NCI-H1694 (cell line): ENCODE measurements around the gene SCP2D1.

Source experiments
- DNase-seq: peaks from one replicate; lab custom pipeline; 2025; lab: John Stamatoyannopoulos, UW

SCP2D1 gene

GRCh38 chr20:18815194-18815942 lies 1.8 kb downstream of the SCP2D1 start:
- DNase-seq = no peak

DNA sequence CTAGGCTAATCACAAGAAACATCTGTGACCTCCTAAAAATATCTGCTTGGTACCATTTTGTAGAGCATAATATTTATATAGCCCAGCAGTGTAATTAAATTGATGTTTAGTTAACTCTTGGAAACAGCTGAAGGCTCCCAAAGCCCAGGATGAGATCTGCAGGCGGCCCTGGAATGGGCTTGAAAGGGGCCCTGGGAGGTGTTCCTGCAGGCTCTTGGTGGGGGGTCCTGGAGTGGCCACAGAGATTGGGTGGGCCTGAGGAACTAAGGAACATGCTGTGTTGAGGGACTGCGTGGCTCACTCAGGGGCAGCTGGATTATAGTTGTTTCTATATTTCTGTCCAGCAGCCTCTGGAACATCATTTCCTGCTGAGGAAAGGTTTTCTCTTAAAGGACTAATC lies 9.2 kb downstream of the SCP2D1 start:
- DNase-seq = no peak

DNA sequence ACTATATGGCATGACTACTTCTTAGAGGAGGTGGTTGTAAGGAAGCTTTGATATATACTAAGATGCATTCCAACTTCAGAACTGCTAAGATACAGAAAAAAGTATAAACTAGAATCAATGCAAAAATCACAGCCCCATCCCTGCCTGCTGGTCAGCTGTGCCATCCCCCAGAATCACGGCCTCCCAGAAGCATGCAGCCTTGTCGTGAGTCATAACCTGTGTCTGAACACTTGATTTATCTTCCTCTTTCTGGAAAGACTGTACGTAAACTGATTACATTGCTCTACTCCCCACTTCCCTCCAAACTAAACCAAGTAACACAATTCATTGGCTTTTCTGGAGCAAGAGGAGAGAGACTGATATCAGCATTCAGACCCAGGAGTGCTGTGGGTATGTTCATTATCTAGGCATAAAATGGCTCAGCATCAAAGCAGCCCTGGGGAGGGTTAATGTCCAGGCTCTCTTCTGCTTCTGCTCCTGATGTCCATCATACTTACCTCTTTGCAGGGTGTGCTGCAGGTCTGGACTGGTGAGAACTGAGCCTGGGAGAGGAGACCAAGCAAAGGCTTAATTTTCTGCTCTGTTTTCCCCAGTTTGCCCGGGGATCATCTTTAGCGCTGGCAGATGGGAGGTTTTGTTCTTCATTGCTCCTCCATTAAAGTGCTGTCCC lies 18.4 kb downstream of the SCP2D1 start:
- DNase-seq = no peak

GRCh38 chr20:18832546-18833200 lies 19.1 kb downstream of the SCP2D1 start:
- no peak for DNase-seq

DNA sequence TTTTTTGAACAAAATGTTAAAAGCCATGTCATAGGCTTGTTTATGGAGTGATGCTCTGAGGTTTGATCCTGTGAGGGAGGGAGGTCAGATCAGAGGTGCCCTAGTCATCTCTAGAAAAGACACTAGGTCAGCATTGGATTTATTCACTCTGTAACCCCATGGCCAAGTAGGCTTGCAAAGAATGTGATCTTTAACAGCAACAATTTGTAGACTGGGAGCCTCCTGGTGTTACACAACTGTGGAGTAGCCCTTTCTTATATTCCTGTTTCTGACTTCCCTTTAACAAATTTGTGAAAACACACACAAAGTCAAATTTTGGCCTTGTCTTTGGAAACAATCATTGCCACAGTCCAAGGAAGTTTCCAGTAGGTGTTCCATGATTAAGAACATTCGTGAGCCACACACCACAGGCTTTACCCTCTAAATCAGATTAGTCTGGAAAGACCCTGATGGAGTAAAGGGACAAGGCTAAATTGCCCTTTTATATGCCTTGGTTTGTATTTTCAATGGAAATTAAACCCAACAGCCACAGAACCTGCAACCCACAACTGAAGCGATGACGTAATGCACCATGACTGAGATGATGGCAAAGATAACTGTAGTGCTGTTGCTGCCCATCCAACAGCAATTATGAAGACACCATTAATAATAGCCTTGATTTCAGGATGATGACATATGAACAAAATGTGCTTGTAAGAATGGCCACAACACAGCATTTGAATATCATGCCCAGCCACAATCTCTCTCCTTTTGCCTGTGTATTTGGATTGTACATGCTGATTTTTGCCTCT lies 22.1 kb downstream of the SCP2D1 start:
- DNase-seq = no peak

GRCh38 chr20:18837718-18838117 lies 24.1 kb downstream of the SCP2D1 start:
- DNase-seq = no peak

DNA sequence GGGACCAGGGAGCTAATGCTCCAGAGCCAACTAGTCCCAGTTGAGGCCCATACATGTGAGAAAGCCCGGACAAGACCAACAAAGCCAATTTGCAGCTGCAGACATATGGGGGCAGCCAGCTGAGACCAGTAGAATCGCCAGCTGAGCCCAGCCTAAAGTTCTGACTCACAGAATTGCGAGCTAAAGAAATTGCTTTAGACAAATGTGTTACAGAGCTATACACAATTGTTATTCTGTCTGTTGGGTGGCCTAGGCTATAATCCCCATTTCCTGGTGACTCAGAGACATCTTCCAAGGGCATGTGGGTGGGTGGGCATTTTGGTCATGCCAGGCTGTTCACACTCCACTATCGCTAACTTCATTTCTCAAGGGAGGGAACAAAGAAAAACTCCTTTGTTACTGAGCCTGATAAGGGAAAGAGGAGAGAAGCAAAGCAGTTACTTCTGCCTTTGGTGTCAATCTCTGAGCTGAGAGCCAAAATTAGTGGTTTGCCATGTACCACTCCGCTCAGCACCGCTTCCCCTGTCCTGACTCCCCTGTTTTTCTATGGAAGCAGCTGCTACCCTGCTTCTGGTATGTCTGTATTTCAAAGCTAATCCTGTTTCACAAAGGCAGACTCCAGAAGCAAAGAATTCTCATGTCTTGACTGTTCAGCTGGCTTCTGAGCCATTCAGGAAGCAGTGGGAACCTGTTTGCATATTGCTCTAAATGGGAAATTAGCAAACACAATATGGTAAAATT lies 26.1 kb downstream of the SCP2D1 start:
- no peak for DNase-seq

DNA sequence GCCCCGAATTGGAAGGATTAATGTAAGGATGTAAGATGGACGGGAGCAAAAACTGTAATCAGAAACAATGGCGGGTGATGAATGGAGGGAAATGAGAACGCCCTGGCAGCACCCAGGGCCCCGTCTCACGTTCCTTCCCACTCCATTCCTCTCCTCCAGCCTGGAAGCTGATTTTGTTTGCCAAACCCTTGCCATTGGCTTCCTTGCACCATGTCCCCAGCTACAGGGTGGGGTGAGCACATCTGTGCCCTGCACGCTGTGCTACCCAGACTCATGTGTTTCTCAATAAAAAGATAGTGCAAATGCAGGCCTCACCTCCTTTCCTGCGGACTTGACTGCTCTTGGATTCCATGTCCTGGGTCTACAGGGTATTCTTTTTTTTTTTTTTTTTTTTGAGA lies 26.7 kb downstream of the SCP2D1 start:
- no peak for DNase-seq

GRCh38 chr20:18845017-18845416 lies 31.4 kb downstream of the SCP2D1 start:
- no peak for DNase-seq

DNA sequence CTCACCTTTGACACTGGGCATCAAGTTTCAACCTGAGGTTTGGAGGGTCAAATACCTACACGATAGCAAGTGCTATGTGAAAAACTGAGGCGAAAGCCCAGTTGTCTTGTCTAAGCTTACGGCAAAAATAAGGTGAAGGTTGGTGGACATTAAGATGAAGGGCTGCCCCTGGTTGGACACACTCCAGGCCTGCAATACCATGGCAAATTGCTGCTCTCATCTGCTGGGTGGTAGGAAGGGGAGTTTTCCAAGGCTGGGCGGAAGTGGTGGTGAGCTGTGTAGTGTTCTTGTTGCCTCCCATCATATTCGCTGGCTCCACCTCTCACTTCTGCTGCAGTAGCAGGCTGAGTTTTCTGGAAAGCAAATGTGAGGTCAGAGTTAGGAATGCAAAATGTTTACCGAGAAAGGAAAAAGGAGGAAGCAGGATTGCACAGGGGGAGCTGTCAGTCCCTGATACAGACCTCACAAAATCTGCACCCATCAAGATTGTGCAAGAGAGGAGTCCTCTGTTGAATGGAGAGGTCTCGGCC lies 33.7 kb downstream of the SCP2D1 start:
- no peak for DNase-seq

GRCh38 chr20:18849131-18849530 lies 35.5 kb downstream of the SCP2D1 start:
- DNase-seq = no peak

DNA sequence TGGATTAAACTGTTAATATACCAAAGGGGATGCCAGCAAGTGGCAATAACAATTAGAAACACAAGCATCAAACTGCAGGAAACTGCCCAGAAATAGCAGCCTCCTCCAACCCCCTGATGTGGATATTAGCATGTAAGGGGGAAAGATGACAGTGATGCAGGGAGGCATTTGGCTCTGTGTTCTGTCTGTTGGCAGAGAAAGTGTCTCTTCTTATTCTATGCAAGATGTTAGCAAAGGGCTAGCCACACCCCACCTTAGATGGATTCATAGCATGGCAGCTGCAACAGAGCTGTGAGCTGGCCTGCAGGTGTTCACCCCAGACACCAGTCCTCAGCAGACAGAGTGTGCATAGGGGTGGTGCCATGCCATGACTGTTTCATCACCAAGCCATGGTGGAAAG lies 38.0 kb downstream of the SCP2D1 start:
- DNase-seq = no peak

GRCh38 chr20:18852318-18852717 lies 38.7 kb downstream of the SCP2D1 start:
- no peak for DNase-seq

DNA sequence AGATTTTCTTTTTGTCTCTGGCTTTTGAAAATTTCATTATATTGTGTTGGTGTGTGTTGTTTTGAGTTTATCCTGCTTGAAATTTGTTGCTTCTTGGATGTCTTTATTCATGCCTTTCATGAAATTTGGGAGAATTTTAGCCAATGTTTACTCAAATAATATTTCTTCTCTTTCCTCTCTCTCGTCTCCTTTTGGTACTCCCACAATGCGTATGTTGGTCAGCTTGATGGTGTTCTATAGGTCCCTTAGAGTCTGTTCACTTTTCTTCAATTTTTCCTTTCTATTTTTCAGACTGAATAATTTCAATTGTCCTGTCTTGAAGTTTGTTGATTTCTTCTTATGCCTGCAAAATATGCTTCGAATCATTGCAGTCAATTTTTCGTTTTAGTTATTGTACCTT lies 39.6 kb downstream of the SCP2D1 start:
- DNase-seq = no peak

- no peak for DNase-seq
These were observed 40.5 kb downstream of the SCP2D1 start for GRCh38 chr20:18853946-18854646.

- DNase-seq = no peak
These were observed 42.3 kb downstream of the SCP2D1 start for GRCh38 chr20:18855882-18856281.

- no peak for DNase-seq
These were observed 43.3 kb downstream of the SCP2D1 start for GRCh38 chr20:18856873-18857272.

DNA sequence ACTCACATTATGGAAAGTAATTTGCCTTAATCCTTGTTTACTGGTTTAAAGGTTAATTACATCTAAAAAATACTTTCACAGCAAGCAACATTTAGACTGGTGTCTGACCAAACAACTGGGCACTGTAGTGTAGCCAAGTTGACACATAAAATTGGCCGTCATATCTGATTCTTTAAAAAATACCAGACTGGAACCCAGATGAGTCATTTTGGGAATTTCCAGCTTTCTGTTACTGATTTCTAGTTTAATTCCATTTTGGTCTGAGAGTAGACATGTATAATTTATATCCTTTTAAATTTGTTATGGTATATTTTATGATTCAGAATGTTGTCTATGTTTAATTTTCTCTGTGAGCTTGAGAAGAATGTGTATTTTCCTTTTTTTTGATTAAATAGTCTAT lies 44.1 kb downstream of the SCP2D1 start:
- DNase-seq = no peak

DNA sequence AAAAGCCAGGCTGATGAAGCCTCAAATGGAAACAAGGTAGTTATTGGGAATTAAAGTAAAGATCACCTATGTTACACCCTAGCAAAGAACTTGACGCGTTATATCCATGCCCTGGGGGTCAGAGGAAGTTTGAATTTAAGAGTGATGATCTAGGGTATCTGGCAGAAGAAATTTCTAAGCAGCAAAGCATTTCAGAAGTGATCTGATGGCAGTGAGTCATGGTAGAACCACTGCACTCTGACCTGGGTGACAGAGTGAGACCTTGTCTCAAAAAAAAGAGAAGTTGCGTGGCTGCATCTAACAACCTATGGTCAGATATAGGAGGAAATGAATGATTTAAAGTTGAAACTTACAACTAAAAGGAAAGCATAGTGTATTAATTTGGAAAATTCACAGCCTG lies 45.2 kb downstream of the SCP2D1 start:
- no peak for DNase-seq
